Astrocyte (in vitro differentiated cells and primary cell): ENCODE measurements around the gene MORN1.

Experiments
- EZH2 ChIP-seq: IDR thresholded peaks from 2 replicates; pipeline ENCODE4 v1.6.1; 2012; ENCODE audit warnings: mild to moderate bottlenecking, low read length, inconsistent platforms; ENCODE audit not compliant: insufficient read depth
- TF ChIP-seq, protein P1 (sequence below): IDR thresholded peaks from 2 replicates; pipeline ENCODE4 v1.5.1; 2011; ENCODE audit warnings: low read depth, mild to moderate bottlenecking, inconsistent platforms, low read length, moderate library complexity; ENCODE audit not compliant: insufficient read depth

- TF ChIP-seq, protein P1, sequence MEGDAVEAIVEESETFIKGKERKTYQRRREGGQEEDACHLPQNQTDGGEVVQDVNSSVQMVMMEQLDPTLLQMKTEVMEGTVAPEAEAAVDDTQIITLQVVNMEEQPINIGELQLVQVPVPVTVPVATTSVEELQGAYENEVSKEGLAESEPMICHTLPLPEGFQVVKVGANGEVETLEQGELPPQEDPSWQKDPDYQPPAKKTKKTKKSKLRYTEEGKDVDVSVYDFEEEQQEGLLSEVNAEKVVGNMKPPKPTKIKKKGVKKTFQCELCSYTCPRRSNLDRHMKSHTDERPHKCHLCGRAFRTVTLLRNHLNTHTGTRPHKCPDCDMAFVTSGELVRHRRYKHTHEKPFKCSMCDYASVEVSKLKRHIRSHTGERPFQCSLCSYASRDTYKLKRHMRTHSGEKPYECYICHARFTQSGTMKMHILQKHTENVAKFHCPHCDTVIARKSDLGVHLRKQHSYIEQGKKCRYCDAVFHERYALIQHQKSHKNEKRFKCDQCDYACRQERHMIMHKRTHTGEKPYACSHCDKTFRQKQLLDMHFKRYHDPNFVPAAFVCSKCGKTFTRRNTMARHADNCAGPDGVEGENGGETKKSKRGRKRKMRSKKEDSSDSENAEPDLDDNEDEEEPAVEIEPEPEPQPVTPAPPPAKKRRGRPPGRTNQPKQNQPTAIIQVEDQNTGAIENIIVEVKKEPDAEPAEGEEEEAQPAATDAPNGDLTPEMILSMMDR, result no peak
- TF ChIP-seq EZH2, result no peak
Observed at GRCh38 chr1:2286923-2287322, 104.4 kb downstream of the MORN1 start.
